ENCODE measurements around the gene RAPGEFL1.

Gene RAPGEFL1

DNA sequence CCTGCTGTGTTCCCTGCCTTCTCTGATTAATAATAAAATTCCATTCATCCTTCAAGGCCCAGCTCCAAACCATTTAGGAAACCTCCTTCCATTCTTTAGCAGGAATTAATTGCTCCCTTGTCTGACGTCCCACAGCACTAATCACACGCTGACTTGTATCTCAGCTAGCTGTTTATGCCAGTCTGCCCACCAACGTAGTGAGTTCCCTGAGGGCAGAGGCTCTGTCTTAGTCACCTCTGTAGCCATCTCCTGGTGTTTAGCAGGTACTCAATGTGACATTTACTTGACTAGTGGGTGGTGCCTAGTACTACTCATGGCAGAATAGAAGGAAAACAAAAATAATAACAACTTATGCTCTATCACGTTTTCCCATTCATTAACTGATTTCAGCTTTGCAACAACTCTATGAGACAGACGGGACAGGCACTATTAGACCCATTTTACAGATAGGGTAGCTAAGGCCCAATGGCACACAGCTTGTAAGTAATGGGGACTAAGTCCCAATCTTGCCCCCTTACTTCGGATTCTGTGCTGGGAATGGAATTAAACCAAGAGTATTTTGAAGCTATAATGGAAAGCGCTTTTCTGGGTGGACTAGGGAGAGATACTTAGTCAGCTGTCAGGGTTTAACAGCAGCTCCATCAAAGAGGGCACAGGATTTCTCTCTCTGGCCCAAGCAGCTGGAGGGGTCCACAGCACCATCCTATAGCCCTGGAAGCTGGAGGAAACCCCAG lies 40.9 kb downstream of the RAPGEFL1 start:
- peaks cover 27% of the 10 kb centered on the region for H3K79me2 ChIP-seq (ENCODE audit: insufficient read depth, low read length)
- peaks cover 18% of the 10 kb centered on the region for H3K4me1 ChIP-seq (ENCODE audit: insufficient read depth, low read length, poor library complexity, severe bottlenecking)
- no peaks in the 10 kb centered on the region for H3K36me3 ChIP-seq (ENCODE audit: insufficient read depth, low read length)
- TF ChIP-seq, protein P1, sequence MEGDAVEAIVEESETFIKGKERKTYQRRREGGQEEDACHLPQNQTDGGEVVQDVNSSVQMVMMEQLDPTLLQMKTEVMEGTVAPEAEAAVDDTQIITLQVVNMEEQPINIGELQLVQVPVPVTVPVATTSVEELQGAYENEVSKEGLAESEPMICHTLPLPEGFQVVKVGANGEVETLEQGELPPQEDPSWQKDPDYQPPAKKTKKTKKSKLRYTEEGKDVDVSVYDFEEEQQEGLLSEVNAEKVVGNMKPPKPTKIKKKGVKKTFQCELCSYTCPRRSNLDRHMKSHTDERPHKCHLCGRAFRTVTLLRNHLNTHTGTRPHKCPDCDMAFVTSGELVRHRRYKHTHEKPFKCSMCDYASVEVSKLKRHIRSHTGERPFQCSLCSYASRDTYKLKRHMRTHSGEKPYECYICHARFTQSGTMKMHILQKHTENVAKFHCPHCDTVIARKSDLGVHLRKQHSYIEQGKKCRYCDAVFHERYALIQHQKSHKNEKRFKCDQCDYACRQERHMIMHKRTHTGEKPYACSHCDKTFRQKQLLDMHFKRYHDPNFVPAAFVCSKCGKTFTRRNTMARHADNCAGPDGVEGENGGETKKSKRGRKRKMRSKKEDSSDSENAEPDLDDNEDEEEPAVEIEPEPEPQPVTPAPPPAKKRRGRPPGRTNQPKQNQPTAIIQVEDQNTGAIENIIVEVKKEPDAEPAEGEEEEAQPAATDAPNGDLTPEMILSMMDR (conservative IDR thresholded peaks at IDR 0.05; ENCODE audit: low read length): no peak
- no peak for TF ChIP-seq EZH2phosphoT487 (IDR thresholded peaks at IDR 0.05; ENCODE audit: borderline replicate concordance)
- H3K4me3 ChIP-seq (ENCODE audit: low read length, poor library complexity, severe bottlenecking): no peak overlapping the region
- H3K4me2 ChIP-seq (ENCODE audit: low read depth, low read length, poor library complexity, severe bottlenecking): peak overlapping the region; percentile 73
- peak overlapping the region; percentile 54 for H3K9ac ChIP-seq (ENCODE audit: low read depth, low read length, poor library complexity, severe bottlenecking)
- H3F3A ChIP-seq (ENCODE audit: low read depth): no peaks in the 10 kb centered on the region
- no peaks in the 10 kb centered on the region for H3K9me3 ChIP-seq (ENCODE audit: insufficient read depth, low read depth, low read length)
- H4K20me1 ChIP-seq (ENCODE audit: insufficient read depth, low read length, poor library complexity, severe bottlenecking): no peaks in the 10 kb centered on the region
- H3K9me2 ChIP-seq (replicated peaks; ENCODE audit: low read depth, low read length): no peaks in the 10 kb centered on the region
- H2AFZ ChIP-seq (ENCODE audit: low read length): peak overlapping the region; percentile 7; the same call in 1 of the 2 replicates
- H3K27me3 ChIP-seq (ENCODE audit: insufficient read depth, low read length, poor library complexity, severe bottlenecking): no peaks in the 10 kb centered on the region

DNA sequence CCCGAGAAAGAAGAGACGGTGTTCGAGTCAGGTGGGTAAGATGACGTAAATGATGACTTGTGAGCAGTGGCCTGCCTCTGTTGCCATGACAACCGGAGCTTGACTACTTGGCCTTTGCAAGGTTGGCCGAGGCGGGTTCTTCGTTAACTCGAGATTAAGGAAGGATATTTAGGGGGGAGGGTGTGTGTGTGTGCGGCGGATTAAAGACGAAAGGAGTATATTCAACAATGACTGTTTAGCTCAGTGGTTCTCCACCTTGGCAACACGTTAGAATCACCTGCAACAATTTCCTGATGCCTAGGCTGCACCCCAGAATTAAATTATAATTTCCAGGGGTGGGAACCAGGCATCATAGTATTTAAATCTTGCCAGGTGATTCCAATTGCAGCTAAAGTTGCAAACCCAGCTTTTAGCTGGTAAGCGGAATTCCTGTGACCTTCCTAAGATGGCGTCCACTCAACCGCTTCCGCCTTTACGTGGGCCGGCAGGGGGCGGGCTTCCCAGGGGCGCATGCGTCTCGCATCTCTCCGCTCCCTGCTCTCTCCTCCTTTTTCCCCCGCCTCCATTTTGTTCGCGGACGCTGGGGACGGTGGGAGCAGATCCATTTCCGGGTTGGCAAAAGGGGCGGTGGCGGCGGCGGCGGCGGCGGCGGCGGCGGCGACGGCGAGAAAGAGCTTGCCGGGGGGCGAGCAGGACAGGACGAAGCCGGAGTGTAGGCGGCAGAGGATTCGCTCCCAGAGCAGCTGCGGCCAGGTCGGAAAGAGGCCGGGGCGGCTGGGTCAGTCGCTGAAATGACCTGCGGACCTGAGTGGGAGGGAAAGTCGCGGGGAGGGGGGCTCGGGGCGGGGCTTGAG lies 41.7 kb downstream of the RAPGEFL1 start, which contains the start of gene WIPF2:
Gene WIPF2, plus strand, starts transcription at position 565 of the 854 bp plus-strand sequence. CDS start 37,156 bp downstream, outside the sequence.
- no peaks in the 10 kb centered on the region for H4K20me1 ChIP-seq (ENCODE audit: insufficient read depth, low read length, poor library complexity, severe bottlenecking)
- H3K9me2 ChIP-seq (replicated peaks; ENCODE audit: low read depth, low read length): no peaks in the 10 kb centered on the region
- no peaks in the 10 kb centered on the region for H3K9me3 ChIP-seq (ENCODE audit: insufficient read depth, low read depth, low read length)
- H3K27me3 ChIP-seq (ENCODE audit: insufficient read depth, low read length, poor library complexity, severe bottlenecking): no peaks in the 10 kb centered on the region
- peaks cover 33% of the 10 kb centered on the region for H3K79me2 ChIP-seq (ENCODE audit: insufficient read depth, low read length)
- no peaks in the 10 kb centered on the region for H3F3A ChIP-seq (ENCODE audit: low read depth)
- peaks cover 20% of the 10 kb centered on the region for H3K4me1 ChIP-seq (ENCODE audit: insufficient read depth, low read length, poor library complexity, severe bottlenecking)
- TF ChIP-seq, protein P1 (conservative IDR thresholded peaks at IDR 0.05; ENCODE audit: low read length): peak; percentile 39
- TF ChIP-seq EZH2phosphoT487 (IDR thresholded peaks at IDR 0.05; ENCODE audit: borderline replicate concordance): no peak
- H3K9ac ChIP-seq (ENCODE audit: low read depth, low read length, poor library complexity, severe bottlenecking): peak within 1 kb of the TSS; percentile 84
- H3K36me3 ChIP-seq (ENCODE audit: insufficient read depth, low read length): no peaks in the 10 kb centered on the region
- peak within 1 kb of the TSS; percentile 92 for H3K4me3 ChIP-seq (ENCODE audit: low read length, poor library complexity, severe bottlenecking)
- peak within 1 kb of the TSS; percentile 95 for H2AFZ ChIP-seq (ENCODE audit: low read length)
- peak within 1 kb of the TSS; percentile 98 for H3K4me2 ChIP-seq (ENCODE audit: low read depth, low read length, poor library complexity, severe bottlenecking)

DNA sequence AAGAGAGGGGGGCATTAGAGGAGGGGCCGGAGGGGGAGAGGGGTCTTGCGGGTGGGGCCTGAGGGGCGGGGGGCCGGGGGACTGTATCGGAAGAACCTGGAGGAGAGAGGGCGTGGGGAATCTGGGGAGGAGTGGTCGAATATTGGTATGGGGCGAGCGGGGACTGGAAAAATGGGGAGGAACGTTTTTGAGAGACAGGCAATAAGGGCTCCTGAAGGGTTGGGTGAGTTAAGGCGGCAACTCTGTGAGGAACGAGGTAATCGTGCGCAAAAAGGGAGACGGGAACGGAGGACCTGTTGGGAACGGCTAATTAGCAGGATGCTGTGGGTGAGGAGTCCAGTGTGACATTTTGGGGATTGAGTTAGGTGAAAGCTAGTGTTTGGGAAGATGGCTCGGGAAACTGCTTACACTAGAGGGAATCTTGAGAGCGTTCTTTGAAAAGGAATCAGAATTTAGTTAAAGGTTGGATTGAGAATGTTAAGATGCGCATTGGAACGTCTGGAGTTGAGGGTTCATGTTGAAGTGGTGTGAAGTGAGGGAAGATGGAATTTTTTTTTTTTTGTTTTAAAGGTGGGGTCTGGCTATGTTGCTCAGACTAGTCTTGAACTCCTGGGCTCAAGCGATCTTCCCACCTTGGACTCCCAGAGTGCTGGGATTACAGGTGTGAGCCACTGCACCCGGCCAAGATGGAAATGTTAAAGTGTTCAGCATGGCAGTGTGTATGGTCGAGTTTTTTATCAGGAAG lies 42.5 kb downstream of the RAPGEFL1 start:
- Histone ChIP-seq H3K4me1 (ENCODE audit: insufficient read depth, low read length, poor library complexity, severe bottlenecking) (peaks cover 25% of the 10 kb centered on the region), H3K4me2 (ENCODE audit: low read depth, low read length, poor library complexity, severe bottlenecking) (peak overlapping the region; percentile 98), H4K20me1 (ENCODE audit: insufficient read depth, low read length, poor library complexity, severe bottlenecking) (peaks cover under 1% of the 10 kb centered on the region), H3K27me3 (ENCODE audit: insufficient read depth, low read length, poor library complexity, severe bottlenecking) (no peaks in the 10 kb centered on the region), H3K9me3 (ENCODE audit: insufficient read depth, low read depth, low read length) (no peaks in the 10 kb centered on the region), H3F3A (ENCODE audit: low read depth) (no peaks in the 10 kb centered on the region), H3K79me2 (ENCODE audit: insufficient read depth, low read length) (peaks cover 39% of the 10 kb centered on the region), H3K36me3 (ENCODE audit: insufficient read depth, low read length) (no peaks in the 10 kb centered on the region), H2AFZ (ENCODE audit: low read length) (peak overlapping the region; percentile 95), H3K9me2 (replicated peaks; ENCODE audit: low read depth, low read length) (no peaks in the 10 kb centered on the region), H3K4me3 (ENCODE audit: low read length, poor library complexity, severe bottlenecking) (peak overlapping the region; percentile 92), H3K9ac (ENCODE audit: low read depth, low read length, poor library complexity, severe bottlenecking) (peak overlapping the region; percentile 84)
- TF ChIP-seq, protein P1 (conservative IDR thresholded peaks at IDR 0.05; ENCODE audit: low read length): no peak
- no peak for TF ChIP-seq EZH2phosphoT487 (IDR thresholded peaks at IDR 0.05; ENCODE audit: borderline replicate concordance)
